Measurements from ENCODE around the gene SNX32. TPM values are rescaled to one million over a fixed set of nuclear protein-coding genes. Genes with fewer than 3 reads are reported as not detected.
A peak's percentile ranks its signal among the peaks of the same experiment; 100 is the strongest.

The SNX32 gene
- total RNA-seq, 1 experiment from 2014 or later: not detected

DNA sequence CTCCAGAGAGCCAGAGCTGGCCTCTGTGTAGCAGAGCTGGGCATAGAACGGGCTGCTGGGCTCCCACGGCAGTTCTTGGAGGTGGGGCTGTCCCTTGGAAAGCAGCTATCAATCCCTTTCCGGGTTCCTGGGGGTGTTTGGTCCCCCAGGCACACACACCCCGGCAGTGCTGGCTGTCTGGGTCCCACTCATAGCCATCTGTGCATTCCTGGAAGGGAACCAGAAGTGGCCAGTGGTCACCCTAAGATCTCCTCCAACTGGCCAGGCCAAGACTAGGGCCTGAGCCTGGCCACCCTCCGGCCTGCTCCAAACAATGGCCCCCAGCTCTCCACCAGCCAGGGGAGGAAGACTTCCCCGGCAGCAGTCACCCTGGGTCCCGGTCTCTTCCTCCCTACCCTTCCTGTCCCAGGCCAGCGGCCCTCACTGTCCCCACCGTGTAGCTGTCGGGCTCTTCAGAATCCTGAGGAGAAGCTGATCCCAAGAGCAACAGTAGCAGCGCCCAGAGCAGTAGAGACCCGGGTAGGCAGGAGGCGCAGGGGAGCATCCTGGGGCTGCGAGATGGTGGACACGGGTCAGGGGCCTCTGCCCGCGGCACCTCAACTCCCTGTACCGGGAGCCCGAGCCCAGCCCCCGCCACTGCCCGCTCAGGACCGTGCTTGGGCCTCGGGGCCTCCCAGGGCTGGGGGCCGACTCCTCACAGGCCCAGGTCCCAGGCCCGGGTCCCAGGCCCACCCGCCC, 38.2 kb downstream of the SNX32 start (continued):
- TF ChIP-seq ZBTB33 (IDR thresholded peaks at IDR 0.05; ENCODE audit: extremely low read depth, insufficient replicate concordance, low read length): no peak

DNA sequence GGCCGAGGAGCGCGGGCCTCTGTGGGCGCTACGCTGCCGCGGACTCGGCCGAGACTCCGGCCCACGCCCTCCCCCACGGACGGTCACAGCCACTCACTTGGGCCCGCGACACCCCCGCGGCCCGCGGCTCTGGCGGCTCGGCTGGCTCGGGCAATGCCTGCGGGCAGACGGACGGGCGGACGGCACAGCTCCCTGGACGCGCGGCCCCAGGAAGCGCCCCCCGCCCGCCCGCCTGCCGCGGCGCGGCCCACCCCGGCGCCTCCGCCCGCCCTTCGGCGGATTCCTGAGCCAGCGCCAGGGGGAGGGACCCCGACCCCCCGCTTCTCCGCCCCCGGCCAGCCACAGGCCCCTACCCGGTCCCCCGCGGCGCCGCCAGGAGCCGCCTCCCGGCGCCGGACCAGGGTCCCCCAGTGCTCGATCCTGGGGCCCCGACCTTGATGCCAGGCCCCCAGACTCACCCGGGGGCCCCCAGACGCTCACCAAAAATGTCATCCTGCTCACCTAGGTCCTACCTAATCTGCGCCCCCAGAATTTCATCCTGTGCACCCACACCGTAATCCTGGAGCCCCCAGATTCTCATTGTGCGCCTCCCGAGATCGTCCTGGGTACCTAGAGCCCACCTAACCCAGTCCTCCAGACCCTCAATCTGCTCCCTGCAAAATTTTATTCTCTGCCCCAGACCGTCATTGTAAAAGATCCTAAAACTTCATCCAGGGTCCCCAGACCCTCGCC, 39.0 kb downstream of the SNX32 start, which contains the start of gene EFEMP2:
TSS of gene EFEMP2 (minus strand) at position 215 of the 732 bp plus-strand sequence. CDS start 446 bp downstream, outside the sequence.
- peak within 1 kb of the TSS; percentile 81 for H3K4me2 ChIP-seq (ENCODE audit: low read length)
- H3K4me1 ChIP-seq (ENCODE audit: control insufficient read depth in 1 of 2, insufficient read depth in 2 of 2, low read length in 2 of 2): peaks cover 10 to 13% of the 10 kb centered on the region in 2 experiments; a peak in 3 of 4 replicates
- H3K27ac ChIP-seq (ENCODE audit: low read depth, low read length): peak within 1 kb of the TSS; percentile 55
- H3K9me3 ChIP-seq (ENCODE audit: control insufficient read depth in 1 of 2, insufficient read depth in 1 of 2, low read depth in 1 of 2, low read length in 2 of 2): no peaks in the 10 kb centered on the region
- H3K36me3 ChIP-seq (ENCODE audit: control insufficient read depth in 1 of 2, insufficient read depth in 2 of 2, low read length in 2 of 2): no peaks in the 10 kb centered on the region
- BruUV-seq (replicated peaks): TSS peak; percentile 83
- no peaks in the 10 kb centered on the region for H3K9me2 ChIP-seq (ENCODE audit: insufficient read depth)
- no peaks in the 10 kb centered on the region for H3K79me2 ChIP-seq (ENCODE audit: insufficient read depth, low read length)
- no peaks in the 10 kb centered on the region for H4K20me1 ChIP-seq (ENCODE audit: insufficient read depth)
- no peak for ATAC-seq
- H3K9ac ChIP-seq (ENCODE audit: low read length): peak within 1 kb of the TSS; percentile 58
- RAD21 ChIA-PET (ENCODE audit: low non-redundant PET in 1 of 2, low total read pairs in 2 of 2, uncharacterized antibody in 2 of 2, unreplicated experiment in 2 of 2): interaction anchor here in 1 of 2 experiments (0.6 kb wide), 1 partner anchor 15 kb away, joined by 3 read pairs; the partner anchor contains the start of gene FIBP
- TF ChIP-seq POLR2AphosphoS5 (IDR thresholded peaks at IDR 0.05; ENCODE audit: low read depth, low read length) (no peak), FOSL1 (IDR thresholded peaks at IDR 0.05; ENCODE audit: low read depth) (no peak), SIN3A (IDR thresholded peaks at IDR 0.05; ENCODE audit: low read depth) (no peak), ZFX (IDR thresholded peaks at IDR 0.05) (no peak), EZH2 (IDR thresholded peaks at IDR 0.05) (no peak), SP1 (IDR thresholded peaks at IDR 0.05; ENCODE audit: low read depth) (no peak), ZBTB33 (IDR thresholded peaks at IDR 0.05; ENCODE audit: extremely low read depth, insufficient replicate concordance, low read length) (no peak)
- no peaks in the 10 kb centered on the region for H3K27me3 ChIP-seq (ENCODE audit: insufficient read depth, low read length)
- no peak for DNase-seq (ENCODE audit: low read depth, low spot score)
- peak within 1 kb of the TSS; percentile 52 to 55 for H3K4me3 ChIP-seq (replicated peaks in 1 of 2; ENCODE audit: low read depth in 1 of 2, low read length in 2 of 2)
- CTCF ChIA-PET: interaction anchor here (1.5 to 1.8 kb wide), 3 partner anchors 12 to 16 kb away, joined by 6 to 9 read pairs (median 8); partner anchors contain the start of genes FIBP and MUS81
- no peak within 1 kb of the TSS for H2AFZ ChIP-seq (ENCODE audit: low read depth, low read length, poor library complexity, severe bottlenecking)
- POLR2A ChIA-PET: interaction anchor here (1.5 to 4.8 kb wide), 2 partner anchors 12 to 13 kb away, joined by 3 to 36 read pairs; partner anchors contain the start of genes CFL1 and MUS81
- intact Hi-C loops (cut with micrococcal nuclease): loop anchor here (5.0 kb wide), 1 partner anchor 160 kb away; the partner anchor contains the start of gene KAT5

Measured in HCT116 (cell line).